Stimulated activated CD4-positive, alpha-beta T cell treated with anti-CD3 and anti-CD28 coated beads, Interleukin-4, amount 100 ng/mL, for 24 hours (primary cell): ENCODE data around the gene FCHO1.
A peak's percentile ranks its signal among the peaks of the same experiment; 100 is the strongest.

Source experiments
- DNase-seq: peaks from one replicate; pipeline ENCODE4 v3.0.0-alpha.2; 2020

Gene FCHO1

DNA sequence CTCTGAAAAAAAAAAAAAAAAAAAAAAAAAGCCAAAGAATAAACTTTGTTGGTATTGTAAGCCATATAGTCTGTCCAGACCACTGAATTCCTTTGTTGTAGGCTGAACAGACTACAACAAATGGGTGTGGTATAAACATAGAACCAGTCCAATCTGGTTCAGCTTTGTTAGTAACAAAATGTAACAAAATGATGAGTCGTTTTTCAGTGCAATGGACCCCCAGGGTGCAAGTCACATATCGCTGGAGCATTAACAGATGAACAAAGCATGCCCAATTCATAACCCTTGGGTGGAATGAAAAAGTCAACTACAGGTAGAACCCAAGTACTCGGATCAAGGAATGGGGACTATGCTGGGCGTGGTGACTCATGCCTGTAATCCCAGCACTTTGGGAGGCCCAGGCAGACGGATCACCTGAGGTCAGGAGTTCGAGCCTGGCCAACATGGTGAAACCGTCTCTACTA is 13.6 kb upstream of the FCHO1 start:
- no peak for DNase-seq

DNA sequence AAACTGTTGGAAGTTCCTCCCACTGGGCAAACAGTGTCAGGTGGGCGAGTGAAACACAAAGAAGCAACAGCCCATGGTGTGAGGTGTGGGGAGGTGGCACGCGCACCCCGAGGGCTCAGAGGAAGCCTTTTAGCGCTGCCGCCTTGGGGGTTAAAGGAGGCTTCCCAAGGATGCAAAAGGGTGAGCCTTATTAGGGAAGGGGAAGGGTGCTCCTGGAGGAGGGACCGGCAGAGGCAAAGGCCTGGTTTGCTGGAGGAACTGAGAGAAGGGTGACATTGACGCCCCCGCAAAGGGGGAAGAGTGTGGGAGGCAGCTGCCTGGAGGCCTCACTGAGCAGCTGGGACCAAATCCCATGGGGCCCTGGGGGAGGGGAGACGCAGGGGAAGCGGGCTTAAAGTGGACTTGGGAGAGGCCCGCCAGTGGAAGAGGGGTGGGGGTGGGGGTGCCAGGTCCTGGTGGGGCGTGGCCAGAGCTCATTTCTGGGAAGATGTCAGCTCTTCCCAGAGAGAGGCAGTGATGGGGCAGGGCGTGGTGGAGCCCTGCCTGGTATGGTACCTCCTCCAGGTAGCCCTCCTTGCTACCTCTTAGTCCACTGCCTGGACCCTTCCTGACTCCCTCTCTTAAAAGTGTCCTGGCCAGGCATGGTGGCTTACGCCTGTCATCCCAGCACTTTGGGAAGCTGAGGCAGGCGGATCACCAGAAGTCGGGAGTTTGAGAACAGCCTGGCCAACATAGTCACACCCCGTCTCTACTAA is 12.0 kb upstream of the FCHO1 start:
- no peak for DNase-seq

DNA sequence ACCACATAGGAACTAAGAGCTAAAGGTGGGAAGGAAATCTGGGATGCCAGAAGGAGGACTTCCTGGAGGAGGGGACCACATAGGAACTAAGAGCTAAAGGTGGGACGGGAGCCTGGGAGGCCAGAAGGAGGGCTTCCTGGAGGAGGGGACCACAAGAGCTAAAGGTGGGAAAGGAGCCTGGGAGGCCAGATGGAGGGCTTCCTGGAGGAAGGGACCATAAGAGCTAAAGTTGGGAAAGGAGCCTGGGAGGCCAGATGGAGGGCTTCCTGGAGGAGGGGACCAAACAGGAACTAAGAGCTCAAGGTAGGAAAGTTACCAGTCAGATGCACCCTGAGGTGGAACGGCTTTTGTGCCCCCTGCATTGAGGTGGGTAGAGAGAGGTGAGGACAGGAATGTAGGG is 9.8 kb upstream of the FCHO1 start:
- no peak for DNase-seq

DNA sequence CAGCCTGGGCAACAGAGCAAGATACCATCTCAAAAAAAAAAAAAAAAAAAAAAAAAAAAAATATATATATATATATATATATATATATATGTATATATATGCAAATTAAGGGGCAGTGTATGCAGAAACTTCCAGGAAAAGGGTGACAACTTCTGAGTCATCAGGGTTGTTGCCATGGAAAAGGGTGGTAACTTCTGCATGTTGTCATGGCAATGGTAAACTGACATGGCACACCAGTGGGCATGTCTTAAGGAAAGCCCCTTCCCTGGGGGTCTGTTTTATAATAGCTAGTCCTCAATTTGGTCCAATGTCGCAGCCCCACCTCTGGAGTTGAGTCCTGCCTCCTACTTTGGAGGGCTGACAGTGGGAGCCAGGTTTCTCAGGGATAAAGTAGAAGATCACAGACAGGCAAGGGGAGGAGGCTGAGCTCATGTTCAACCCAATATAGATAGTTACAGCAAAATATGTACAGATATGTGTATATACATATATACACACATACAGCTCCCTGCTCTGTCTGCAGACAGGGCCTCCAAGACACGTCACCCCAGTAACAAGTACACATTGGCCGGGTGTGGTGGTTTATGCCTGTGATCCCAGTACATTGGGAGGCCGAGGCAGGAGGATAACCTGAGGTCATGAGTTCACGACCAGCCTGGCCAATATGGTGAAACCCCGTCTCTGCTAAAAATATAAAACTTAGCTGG is 7.2 kb upstream of the FCHO1 start:
- DNase-seq: no peak

DNA sequence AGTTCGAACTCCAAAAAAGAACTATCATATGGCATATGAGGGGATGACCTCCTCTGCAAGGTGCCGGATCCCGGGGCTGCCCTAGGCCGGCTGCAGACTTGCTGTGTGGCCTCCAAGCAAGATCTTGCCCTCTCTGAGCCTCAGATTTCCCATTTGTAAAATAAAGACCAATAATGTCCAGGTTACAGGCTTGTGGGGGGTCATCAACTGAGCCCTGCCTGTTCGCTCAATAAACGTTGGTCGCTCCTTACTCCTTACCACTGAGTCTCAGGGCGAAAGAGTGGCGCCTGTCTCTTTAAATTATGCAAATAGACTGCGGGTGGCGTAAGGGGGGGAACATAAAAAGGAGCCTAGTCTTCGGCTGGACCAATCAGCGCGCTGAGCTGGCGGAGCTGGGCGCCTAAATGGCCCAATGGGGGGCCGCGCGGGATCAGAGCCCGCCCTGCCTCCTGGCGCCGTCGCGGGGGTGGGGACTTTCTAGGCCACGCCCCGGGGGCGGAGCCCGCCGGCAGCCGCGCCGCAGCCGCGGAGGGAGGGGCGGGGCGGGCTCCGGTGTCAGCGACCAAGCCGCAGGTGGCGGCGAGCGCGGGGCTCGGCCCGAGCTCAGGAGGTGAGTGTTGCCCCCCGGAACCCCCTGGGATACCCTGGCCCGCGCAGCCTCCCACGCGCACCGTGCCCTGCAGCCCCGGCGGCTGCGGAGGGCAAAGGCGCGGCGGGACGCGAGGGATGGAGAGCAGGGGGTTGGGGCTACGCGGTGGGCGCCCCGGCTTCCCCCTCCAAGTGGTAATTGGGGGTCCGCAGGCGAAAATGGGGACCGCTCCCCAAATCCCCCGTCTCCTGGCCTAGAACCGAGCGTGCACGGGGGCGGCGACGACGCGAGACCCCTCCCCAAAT is 3.8 kb upstream of the FCHO1 start:
- peak; percentile 95 for DNase-seq

DNA sequence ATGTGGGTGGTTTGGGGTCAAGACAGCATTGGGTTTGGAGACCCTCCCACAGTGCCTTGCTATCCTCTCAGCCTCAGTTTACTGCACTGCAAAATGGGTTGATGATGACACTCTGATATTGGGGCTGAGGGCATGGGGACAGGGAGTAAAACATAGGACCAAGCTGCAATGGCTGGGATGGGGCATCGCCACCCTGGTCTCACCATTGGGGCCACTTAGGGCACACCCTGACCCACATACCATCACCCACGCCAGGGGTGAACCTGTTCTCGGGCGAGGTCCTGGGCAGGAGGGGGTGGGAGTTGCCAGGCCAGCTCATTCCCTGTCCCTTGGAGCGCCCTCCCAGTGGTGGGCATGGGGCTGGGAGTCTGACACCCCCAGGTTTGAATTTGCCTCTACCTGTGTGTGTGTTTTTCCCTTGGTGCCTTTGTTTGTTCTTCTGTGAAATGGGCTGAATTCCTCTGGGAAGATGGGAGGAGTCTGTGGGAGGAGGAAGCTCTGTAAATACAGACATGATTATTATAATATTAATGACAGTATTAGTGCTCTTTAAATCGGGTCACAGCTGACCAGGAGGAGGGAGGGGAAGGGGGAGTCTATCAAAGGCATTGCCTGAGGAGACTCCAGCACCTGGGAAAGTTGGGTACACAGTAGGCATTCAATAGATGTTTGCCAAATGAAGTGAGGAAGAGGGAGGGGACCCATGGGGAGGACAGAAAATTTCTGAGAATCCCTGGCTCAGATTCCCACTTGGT is 2.2 kb upstream of the FCHO1 start:
- DNase-seq: no peak

DNA sequence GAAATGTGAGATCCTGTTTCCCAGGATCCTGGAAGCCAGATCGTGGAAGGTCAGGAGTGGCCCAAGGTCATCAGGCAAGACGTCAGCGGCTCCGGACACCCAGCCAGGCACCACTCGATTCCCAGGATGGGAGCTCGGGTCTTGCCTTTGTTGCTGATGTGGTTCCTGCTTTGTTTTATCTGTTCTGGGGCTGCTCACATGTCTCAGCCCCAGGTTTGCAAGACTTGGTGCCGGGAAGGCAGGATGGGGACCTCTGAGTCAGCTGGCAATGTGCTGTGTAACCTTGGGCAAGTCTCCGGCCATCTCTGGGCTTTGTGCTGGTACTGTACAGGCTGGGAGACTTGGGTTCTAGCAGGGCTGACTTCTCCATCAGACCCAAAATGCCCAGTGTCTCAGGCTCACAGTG is 1.4 kb upstream of the FCHO1 start:
- DNase-seq: peak; percentile 34

DNA sequence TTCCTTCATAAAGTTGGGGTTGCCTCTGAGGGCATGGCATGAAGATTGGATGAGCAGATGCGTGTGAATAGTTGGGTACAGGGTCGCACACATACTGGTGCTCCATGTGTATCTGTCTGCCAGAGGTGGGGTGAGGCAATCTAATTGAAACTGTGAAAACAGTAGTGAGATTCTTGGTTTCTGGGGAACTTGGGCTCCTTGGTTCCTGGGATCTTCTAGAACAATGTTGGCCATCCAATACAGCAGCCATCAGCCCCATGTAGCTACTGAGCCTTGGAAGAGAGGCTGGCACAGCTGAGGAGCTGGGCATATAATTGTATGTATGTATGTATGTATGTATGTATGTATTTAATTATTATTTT is 616 bp downstream of the FCHO1 start:
- no peak for DNase-seq

DNA sequence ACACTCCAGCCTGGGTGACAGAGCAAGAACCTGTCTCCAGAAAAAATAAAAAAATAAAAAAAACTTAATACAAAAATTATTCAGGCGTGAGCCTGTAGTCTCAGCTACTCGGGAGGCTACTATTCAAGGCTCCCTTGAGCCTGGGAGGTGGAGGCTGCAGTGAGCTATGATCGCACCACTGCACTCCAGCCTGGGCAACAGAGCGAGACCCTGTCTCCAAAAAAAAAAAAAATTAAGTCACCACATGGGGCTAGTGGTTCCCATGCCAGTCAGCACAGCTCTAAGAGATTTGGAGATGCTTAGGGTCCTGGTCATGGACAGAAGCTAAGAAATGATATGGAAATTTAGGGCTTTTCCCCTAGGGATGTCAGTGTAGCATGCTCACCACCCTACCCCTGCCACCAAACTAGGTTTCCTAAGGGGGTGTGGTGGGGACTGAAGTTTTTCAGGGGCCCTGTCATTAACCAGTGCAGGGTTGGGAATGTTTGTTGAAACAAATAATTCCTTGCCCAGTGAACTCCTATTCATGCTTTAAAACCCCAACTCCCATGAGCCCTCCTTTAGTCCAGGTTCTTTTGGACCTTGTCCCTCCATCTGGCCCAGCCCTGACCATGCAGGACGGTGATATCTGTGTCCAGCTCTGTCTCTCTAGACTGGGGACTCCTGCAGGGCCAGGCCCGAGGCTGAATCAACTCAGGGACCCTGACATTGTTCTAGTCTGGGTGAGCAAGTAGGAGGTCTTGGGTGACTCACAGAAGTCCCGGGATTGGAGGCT is 1.8 kb downstream of the FCHO1 start:
- DNase-seq: no peak

DNA sequence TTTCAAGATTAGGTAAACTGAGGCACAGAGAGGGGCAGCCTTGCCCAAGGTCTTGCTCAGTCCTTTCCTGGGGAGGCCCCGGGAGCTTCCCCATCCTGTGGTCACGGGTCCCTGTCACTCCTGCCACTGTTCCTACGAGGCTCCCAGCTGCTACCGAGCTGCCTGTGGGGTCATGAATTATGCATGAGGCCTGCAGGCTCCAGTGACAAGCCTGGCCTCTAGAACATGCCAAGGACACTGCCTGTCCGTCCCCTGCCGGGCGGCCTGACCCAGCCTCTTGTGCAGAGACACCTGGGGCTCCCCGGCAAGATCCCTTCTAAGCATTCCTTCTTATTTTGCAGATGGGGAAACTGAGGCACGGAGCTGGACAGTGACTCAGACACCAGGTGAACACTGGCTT is 2.7 kb downstream of the FCHO1 start:
- no peak for DNase-seq

DNA sequence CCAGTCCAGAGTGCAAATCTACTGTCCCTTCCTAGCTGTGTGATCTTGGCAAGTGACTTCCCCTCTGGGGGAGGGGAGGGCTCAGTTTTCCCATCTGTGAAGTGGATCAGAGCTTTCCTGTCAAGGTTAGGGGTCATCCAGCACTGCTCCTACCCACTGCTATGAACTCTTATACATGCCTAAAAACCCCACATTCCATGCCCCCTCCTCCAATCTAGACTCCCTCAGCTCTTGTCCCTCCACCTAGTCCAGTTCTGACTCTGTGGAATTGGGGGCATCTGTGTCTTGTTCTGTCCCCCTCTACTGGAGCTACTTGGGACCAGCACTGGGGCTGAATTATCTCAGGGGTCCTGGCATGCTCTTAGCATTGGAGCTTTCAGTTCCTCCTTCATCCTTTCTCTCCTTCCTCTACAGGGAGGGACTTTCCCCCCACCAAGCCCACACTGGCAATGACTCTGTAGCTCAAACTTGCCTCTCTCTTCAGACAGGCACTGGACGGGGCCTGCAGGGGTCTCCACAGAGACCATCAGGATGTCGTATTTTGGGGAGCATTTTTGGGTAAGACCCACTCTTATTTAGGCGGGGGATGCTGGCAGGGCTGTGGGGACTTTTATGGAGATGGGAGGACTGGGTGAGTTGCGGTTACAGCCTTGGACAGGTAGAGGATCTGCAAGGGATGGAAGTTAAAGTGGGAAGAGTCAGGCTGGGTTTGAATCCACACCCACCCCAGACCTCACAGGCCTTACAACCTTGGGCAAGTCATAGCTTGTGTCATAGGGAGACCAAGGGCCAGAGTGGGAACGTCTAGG is 3.6 kb downstream of the FCHO1 start:
- DNase-seq: no peak

DNA sequence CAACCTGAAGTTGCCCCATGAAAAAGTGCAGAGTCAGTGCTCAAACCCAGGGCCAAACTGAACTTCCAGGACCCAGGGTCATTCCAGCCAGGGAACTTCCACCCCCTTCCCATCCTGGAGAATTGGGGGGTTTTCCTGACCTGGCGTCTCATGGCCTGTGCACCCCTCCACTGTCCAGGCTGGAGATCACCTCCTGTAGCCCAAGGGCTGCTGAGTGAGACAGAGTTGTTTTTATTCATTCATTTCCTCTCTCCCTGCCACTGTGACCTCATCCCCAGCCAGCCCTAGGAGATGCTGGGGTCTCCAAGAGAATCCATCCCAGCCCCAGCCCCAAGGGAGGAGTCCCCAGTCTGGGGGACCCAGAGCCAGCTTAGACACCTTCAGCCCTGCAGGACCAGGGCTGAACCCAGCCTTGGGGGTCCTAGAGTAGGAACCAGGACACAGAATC is 4.2 kb downstream of the FCHO1 start:
- DNase-seq: no peak

DNA sequence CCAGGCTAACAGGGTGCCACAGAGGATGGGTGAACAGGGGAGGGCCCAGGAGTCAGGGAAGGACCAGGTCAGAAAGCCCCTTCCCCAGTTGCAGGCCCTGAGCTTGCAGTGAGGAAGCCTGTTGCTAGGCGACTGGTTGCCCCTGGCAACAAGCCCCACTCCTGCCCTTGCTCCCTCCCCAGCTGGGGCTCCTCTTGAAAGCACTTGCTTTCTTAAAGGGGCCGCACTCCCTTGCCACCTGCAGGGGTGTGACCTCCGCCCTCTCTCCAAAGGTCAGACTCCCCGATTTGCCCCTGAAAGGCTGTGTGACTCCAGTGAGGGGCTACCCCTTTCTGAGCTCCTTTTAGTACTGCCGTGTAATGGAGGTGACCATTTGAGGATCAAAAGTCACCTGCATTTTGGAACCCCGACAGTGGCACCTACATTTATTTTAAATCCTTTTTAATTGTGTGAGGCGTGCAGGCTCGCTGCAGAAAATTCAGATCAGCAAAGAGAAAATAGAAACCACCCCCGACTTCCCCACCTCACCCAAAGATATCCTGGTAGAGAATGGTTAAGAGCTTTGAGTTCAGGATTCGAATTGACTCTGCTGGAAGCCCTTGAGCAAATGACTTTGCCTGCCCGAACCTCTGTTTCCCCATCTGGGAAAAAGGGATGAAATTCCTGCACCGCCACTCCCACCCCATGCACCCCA is 4.8 kb downstream of the FCHO1 start:
- DNase-seq: peak; percentile 25

DNA sequence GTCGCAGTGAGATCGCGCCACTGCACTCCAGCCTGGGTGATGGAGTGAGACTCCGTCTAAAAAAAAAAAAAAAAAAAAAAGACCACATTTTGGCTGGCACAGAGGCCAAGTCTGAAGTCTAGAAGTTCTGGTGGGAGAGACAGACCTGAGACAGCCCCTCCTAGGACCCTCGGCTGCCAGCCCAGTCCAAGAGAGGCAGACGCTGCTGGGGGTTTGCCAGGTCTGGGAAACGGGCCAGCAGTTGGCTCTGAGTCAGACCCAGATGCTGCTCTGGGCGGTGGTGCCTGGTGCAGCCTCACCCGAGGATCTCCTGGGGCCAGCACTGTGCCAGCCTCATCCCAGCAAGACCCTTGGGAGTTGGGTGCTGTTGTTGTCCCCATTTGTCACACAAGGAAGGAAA is 5.8 kb downstream of the FCHO1 start:
- DNase-seq: no peak

DNA sequence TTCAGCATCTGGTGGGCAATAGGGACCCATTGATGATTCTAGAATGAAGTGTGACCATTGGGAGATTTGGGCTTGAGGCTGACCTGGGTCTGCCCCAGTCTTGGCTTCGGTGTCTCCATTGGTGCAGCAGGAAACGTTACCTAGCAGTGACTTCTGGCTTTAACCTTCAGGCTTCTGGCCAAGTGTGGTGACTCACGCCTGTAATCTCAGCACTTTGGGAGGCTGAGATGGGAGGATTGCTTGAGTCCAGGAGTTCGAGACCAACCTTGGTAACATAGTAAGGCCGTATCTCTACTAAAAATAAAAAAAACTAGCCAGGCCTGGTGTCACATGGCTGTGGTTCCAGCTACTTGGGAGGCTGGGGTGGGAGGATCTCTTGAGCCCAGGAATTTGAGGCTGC is 7.2 kb downstream of the FCHO1 start:
- DNase-seq: no peak

DNA sequence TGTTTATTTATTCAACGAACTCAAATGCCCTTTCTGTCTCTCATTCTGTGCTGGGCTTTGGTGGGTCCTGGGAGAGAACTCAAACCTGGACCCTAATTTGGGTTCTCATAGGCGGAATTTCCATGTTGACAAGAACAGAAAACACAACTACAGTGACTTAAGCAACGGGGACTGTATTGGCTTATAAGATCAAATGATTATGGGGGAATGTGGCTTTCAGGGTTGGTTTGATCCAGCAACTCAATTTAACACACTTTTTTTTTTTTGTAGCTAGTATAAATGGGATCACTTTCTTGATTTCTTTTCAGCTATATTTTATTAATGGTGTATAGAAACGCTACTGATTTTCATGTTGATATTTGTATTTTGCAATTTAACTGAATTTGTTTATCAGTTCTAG is 9.9 kb downstream of the FCHO1 start:
- no peak for DNase-seq

DNA sequence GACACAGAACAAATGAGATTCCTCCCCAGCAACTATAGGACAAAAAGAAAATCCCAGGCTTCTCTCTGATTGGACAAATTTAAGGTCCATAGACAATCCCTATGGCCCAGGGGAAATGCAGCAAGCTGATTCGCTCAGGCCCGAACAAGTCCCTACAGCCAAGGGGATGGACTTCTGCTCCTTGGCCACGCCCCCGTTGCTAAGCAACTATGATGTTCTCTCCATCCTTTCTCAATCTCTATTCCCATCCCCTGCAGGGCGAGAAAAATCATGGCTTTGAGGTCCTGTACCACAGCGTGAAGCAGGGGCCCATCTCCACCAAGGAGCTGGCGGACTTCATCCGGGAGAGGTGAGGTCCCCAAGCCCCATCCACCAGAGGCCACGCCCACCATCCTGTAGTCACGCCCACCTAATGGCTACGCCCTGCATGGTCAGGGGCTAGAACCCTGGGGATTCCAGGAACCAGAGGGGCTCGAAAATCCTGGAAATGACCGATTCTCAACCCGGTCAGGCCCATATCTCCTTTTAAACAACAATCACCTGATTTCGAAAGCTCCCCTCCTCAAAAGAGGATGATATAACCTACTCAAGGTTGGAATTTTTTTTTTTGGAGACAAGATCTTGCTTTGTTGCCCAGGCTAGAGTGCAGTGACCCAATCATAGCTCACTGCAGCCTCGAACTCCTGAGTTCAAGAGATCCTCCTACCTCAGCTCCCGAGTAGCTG is 11.4 kb downstream of the FCHO1 start:
- DNase-seq: no peak

DNA sequence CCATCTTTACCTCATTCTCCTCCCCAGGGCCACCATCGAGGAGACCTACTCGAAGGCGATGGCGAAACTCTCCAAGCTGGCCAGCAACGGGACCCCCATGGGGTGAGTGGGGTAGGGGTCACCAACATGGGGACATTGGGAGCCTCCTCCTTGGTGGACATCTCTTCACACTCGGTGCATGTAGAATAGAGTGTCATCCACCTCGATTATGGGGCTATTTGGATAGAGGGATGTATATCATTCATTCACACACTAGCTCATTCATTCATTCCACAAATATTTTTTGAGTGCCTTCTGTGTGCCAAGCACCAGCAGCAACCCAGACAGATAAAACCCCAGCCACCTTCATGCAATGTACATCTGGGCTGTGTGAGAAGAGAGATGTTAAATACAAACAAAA is 13.1 kb downstream of the FCHO1 start:
- no peak for DNase-seq

DNA sequence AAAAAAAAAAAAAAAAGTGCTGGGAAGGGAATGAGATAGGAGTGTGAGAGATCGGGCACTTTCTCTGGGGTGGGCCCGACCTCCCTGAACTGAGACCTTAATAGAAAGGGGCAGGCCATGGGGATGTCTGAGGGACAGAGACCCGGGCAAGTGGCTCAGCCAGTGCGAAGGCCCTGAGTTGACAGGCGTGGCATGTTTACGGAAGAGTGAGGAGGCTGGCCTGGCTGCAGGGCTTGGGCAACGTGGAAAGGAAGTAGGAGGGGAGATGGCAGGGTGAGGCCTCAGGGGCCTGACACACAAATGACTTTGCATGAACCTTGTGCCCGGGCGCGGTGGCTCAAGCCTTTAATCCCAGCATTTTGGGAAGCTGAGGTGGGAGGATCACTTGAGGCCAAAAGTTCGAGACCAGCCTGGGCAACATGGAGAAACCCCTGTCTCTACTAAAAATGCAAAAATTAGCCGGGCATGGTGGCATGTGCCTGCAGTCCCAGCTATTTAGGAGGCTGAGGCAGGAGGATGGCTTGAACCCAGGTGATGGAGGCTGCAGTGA is 13.9 kb downstream of the FCHO1 start:
- DNase-seq: no peak
